OCI-LY7 (cell line): ENCODE results near the gene CDK2. TPM values are rescaled to one million over a fixed set of nuclear protein-coding genes. Genes with fewer than 3 reads are reported as not detected.

ENCODE experiments used
- BruUV-seq: library from RNA; stranded (reverse); fragments of 400-500 nt; replicated peaks from 2 replicates; lab custom pipeline; 2021; lab: Mats Ljungman, UMichigan
- CTCF ChIA-PET: fragments of 300-600 bp; sonication (Branson Sonifier 250); formaldehyde crosslinking; loops from one replicate; lab custom pipeline; 2022; ENCODE audit warnings: antibody characterized with exemption; ENCODE audit not compliant: unreplicated experiment; lab: Charles Lee
- POLR2A ChIA-PET: fragments of 300-600 bp; sonication (Branson Sonifier 250); formaldehyde crosslinking; loops from one replicate; lab custom pipeline; 2022; ENCODE audit warnings: antibody characterized with exemption; lab: Charles Lee
- DNase-seq: peaks from one replicate; pipeline ENCODE4 v3.0.0-alpha.2; 2015; ENCODE audit warnings: low spot score
- H2AFZ ChIP-seq: fragments of 200-600 bp; sonication (generic), shearing (Covaris generic); 2 replicates; pipeline ENCODE4 v1.6.1; 2014; ENCODE audit warnings: mild to moderate bottlenecking, antibody characterized with exemption, low read length, moderate library complexity
- H3K27ac ChIP-seq: fragments of 200-600 bp; sonication (generic); 2 replicates; pipeline ENCODE4 v1.5.1; 2014; ENCODE audit warnings: mixed run types, low read depth, mild to moderate bottlenecking, moderate library complexity, low read length, inconsistent platforms; ENCODE audit not compliant: poor library complexity, severe bottlenecking
- H3K36me3 ChIP-seq: fragments of 200-600 bp; sonication (generic); 2 replicates; pipeline ENCODE4 v1.6.1; 2014; ENCODE audit warnings: mild to moderate bottlenecking, antibody characterized with exemption, low read length, moderate library complexity, mixed read lengths; ENCODE audit not compliant: insufficient read depth
- H3K4me1 ChIP-seq: fragments of 200-600 bp; sonication (generic); 2 replicates; pipeline ENCODE4 v1.5.1; 2014; ENCODE audit warnings: mild to moderate bottlenecking, low read length; ENCODE audit not compliant: insufficient read depth, poor library complexity, severe bottlenecking
- H3K4me2 ChIP-seq: fragments of 200-600 bp; sonication (generic); 2 replicates; pipeline ENCODE4 v1.6.1; 2014; ENCODE audit warnings: mild to moderate bottlenecking, low read length
- H3K4me3 ChIP-seq: fragments of 200-600 bp; sonication (generic); 2 replicates; pipeline ENCODE4 v1.5.1; 2014; ENCODE audit warnings: mild to moderate bottlenecking, low read depth, low read length; ENCODE audit not compliant: poor library complexity, severe bottlenecking
- H3K79me2 ChIP-seq: fragments of 200-600 bp; sonication (generic); 2 replicates; pipeline ENCODE4 v1.6.1; 2016; ENCODE audit warnings: low read depth, mild to moderate bottlenecking, low read length, moderate library complexity, mixed read lengths; ENCODE audit not compliant: insufficient read depth
- H3K9me2 ChIP-seq: fragments of 200-600 bp; sonication (generic); 2 replicates; pipeline ENCODE4 v1.6.1; 2016; ENCODE audit warnings: mild to moderate bottlenecking, low read length, mixed read lengths; ENCODE audit not compliant: insufficient read depth
- H3K9me3 ChIP-seq: fragments of 200-600 bp; sonication (generic); 2 replicates; pipeline ENCODE4 v1.6.1; 2014; ENCODE audit warnings: mild to moderate bottlenecking, mixed run types, low read length, mixed read lengths
- H4K20me1 ChIP-seq: fragments of 200-600 bp; sonication (generic); 2 replicates; pipeline ENCODE4 v1.6.1; 2014; ENCODE audit warnings: mild to moderate bottlenecking, antibody characterized with exemption, low read length, moderate library complexity, mixed read lengths; ENCODE audit not compliant: insufficient read depth
- EZH2phosphoT487 ChIP-seq: fragments of 200-600 bp; sonication (generic); IDR thresholded peaks from 2 replicates; pipeline ENCODE4 v1.6.1; 2018; ENCODE audit warnings: low read depth, borderline replicate concordance, mild to moderate bottlenecking, mixed run types, antibody characterized with exemption, low read length, moderate library complexity, mixed read lengths
- intact Hi-C: fragments of 100-400 bp; cut with micrococcal nuclease; formaldehyde crosslinking; loops from one replicate; pipeline ENCODE4 v1.10.0; 2022; ENCODE audit not compliant: unreplicated experiment
- total RNA-seq, 2 experiments: library from RNA; depleted of rRNA in 1 of 2; stranded (reverse); fragments of >200 nt in 1 of 2; shearing (Covaris generic) in 1 of 2; gene quantifications; 2 replicates each; pipeline ENCODE4 v1.2.3, GENCODE V29; 2014 to 2022
- TF ChIP-seq, protein P1 (sequence below): fragments of 200-600 bp; sonication (generic); conservative IDR thresholded peaks from 2 replicates; pipeline ENCODE4 v1.5.1; 2014; ENCODE audit warnings: mild to moderate bottlenecking, antibody characterized with exemption, low read length, moderate library complexity, mixed read lengths

CDK2 gene
- total RNA-seq, 2 experiments from 2014 or later, result 68.1 to 81.4 TPM

DNA sequence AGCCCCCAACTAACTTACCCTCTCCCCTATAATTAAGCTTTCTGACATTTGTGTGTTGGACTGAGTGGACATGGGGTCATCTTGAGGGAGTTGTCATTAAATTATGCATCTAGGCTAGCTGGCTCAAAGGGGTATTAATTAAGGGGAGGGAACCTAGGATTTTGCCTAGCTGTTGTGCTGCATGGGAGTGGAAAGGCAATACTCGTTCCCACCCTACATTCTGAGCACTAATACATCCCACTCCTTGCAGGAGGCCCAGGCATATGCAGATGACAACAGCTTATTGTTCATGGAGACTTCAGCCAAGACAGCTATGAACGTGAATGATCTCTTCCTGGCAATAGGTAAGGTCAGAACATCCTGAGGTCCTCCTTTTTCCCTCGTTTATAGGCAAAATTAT, 24.5 kb downstream of the CDK2 start:
- no peaks in the 10 kb centered on the region for H3K9me3 ChIP-seq
- H3K27ac ChIP-seq, result no peak overlapping the region
- ChIA-PET CTCF (no interaction called here), POLR2A (interaction anchor here (0.9 to 1.0 kb wide), 3 partner anchors 9 to 251 kb away, joined by 3 to 5 read pairs (median 5); partner anchors contain the start of gene RAB5B)
- no peaks in the 10 kb centered on the region for H4K20me1 ChIP-seq
- no peaks in the 10 kb centered on the region for H3K79me2 ChIP-seq
- intact Hi-C loops, result no loop called here
- H3K4me3 ChIP-seq, result no peak overlapping the region
- no peak overlapping the region for H3K4me2 ChIP-seq
- TF ChIP-seq, protein P1, sequence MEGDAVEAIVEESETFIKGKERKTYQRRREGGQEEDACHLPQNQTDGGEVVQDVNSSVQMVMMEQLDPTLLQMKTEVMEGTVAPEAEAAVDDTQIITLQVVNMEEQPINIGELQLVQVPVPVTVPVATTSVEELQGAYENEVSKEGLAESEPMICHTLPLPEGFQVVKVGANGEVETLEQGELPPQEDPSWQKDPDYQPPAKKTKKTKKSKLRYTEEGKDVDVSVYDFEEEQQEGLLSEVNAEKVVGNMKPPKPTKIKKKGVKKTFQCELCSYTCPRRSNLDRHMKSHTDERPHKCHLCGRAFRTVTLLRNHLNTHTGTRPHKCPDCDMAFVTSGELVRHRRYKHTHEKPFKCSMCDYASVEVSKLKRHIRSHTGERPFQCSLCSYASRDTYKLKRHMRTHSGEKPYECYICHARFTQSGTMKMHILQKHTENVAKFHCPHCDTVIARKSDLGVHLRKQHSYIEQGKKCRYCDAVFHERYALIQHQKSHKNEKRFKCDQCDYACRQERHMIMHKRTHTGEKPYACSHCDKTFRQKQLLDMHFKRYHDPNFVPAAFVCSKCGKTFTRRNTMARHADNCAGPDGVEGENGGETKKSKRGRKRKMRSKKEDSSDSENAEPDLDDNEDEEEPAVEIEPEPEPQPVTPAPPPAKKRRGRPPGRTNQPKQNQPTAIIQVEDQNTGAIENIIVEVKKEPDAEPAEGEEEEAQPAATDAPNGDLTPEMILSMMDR, result no peak
- no peak for TF ChIP-seq EZH2phosphoT487
- H3K36me3 ChIP-seq, result peaks cover 60% of the 10 kb centered on the region
- H2AFZ ChIP-seq, result no peak overlapping the region
- DNase-seq, result no peak
- H3K9me2 ChIP-seq, result no peaks in the 10 kb centered on the region
- no TSS peak for BruUV-seq
- no peaks in the 10 kb centered on the region for H3K4me1 ChIP-seq

GRCh38 chr12:55993230-55993853, 26.7 kb downstream of the CDK2 start:
- no peak overlapping the region for H3K4me3 ChIP-seq
- no peaks in the 10 kb centered on the region for H3K9me3 ChIP-seq
- ChIA-PET POLR2A (interaction anchor here (0.6 to 1.2 kb wide), 3 partner anchors 11 to 235 kb away, joined by 3 to 7 read pairs (median 3); no protein-coding TSS in a partner anchor), CTCF (no interaction called here)
- TSS peak; percentile 49 for BruUV-seq
- H3K36me3 ChIP-seq, result peaks cover 55% of the 10 kb centered on the region
- H3K27ac ChIP-seq, result no peak overlapping the region
- H4K20me1 ChIP-seq, result no peaks in the 10 kb centered on the region
- H3K4me2 ChIP-seq, result no peak overlapping the region
- H2AFZ ChIP-seq, result no peak overlapping the region
- H3K9me2 ChIP-seq, result no peaks in the 10 kb centered on the region
- TF ChIP-seq, protein P1, result no peak
- no peak for TF ChIP-seq EZH2phosphoT487
- intact Hi-C loops, result no loop called here
- H3K79me2 ChIP-seq, result no peaks in the 10 kb centered on the region
- no peaks in the 10 kb centered on the region for H3K4me1 ChIP-seq
- DNase-seq, result no peak

- no peaks in the 10 kb centered on the region for H3K4me1 ChIP-seq
- ChIA-PET POLR2A (interaction anchor here (0.6 to 1.3 kb wide), 5 partner anchors 12 to 37 kb away, joined by 3 to 11 read pairs (median 4); partner anchors contain the start of gene RAB5B), CTCF (interaction anchor here (0.6 to 1.4 kb wide), 4 partner anchors 10 to 171 kb away, joined by 3 to 4 read pairs (median 3); no protein-coding TSS in a partner anchor)
- H3K4me3 ChIP-seq, result no peak overlapping the region
- no peak overlapping the region for H2AFZ ChIP-seq
- BruUV-seq, result no TSS peak
- peaks cover 38% of the 10 kb centered on the region for H3K36me3 ChIP-seq
- no peak for DNase-seq
- H3K27ac ChIP-seq, result no peak overlapping the region
- H3K9me2 ChIP-seq, result no peaks in the 10 kb centered on the region
- H3K9me3 ChIP-seq, result no peaks in the 10 kb centered on the region
- TF ChIP-seq, protein P1, result no peak
- no peak for TF ChIP-seq EZH2phosphoT487
- intact Hi-C loops, result no loop called here
- H4K20me1 ChIP-seq, result no peaks in the 10 kb centered on the region
- no peaks in the 10 kb centered on the region for H3K79me2 ChIP-seq
- H3K4me2 ChIP-seq, result no peak overlapping the region
These were observed 28.7 kb downstream of the CDK2 start for GRCh38 chr12:55995366-55995765.
